Measurements from ENCODE around the gene IL1B.

DNA sequence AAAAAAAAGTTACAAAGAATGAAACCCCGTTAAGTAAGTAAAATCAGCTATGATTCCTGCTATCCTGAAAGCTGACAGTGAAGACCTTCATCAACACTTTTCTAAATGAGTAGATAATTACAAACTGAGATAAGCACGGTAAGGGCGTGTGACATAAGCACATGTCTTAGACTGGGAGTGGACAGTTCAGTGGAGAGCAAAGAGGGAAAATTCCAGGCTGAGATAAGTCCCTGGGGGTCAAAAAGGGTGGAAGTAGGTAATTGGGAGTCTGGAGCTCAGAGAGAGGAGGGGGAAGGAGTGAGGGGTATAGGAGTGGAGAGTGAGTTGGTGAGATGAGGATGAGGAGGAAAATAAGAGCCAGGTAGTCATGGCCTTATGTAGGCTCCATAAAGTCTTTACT lies 47.9 kb downstream of the IL1B start:
- TF ChIP-seq, protein P1, sequence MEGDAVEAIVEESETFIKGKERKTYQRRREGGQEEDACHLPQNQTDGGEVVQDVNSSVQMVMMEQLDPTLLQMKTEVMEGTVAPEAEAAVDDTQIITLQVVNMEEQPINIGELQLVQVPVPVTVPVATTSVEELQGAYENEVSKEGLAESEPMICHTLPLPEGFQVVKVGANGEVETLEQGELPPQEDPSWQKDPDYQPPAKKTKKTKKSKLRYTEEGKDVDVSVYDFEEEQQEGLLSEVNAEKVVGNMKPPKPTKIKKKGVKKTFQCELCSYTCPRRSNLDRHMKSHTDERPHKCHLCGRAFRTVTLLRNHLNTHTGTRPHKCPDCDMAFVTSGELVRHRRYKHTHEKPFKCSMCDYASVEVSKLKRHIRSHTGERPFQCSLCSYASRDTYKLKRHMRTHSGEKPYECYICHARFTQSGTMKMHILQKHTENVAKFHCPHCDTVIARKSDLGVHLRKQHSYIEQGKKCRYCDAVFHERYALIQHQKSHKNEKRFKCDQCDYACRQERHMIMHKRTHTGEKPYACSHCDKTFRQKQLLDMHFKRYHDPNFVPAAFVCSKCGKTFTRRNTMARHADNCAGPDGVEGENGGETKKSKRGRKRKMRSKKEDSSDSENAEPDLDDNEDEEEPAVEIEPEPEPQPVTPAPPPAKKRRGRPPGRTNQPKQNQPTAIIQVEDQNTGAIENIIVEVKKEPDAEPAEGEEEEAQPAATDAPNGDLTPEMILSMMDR (IDR thresholded peaks at IDR 0.05) = no peak
- TF ChIP-seq POLR2AphosphoS5 (IDR thresholded peaks at IDR 0.05) = no peak

All from breast epithelium (tissue), 3 donors.